Activated CD4-positive, alpha-beta memory T cell treated with anti-CD3 and anti-CD28 coated beads, Interleukin-2, amount 10 ng/mL, durations not matched to agents 7 days and 5 days (primary cell): ENCODE results near the gene AANAT. TPM values are rescaled to one million over a fixed set of nuclear protein-coding genes. Genes with fewer than 3 reads are reported as not detected.

Experiments used
- CTCF ChIA-PET: fragments of 350-600 bp; sonication (Branson Sonifier 250); formaldehyde crosslinking; loops from one replicate; lab custom pipeline; 2021; ENCODE audit warnings: antibody characterized with exemption, inconsistent platforms; lab: Charles Lee
- POLR2A ChIA-PET: fragments of 350-600 bp; sonication (Branson Sonifier 250); formaldehyde crosslinking; loops from one replicate; lab custom pipeline; 2021; ENCODE audit warnings: antibody characterized with exemption; lab: Charles Lee
- DNase-seq: peaks from one replicate; pipeline ENCODE4 v3.0.0-alpha.2; 2020
- H3K27ac Mint-ChIP-seq: one replicate; pipeline ENCODE4 v1.8.0; 2021; ENCODE audit warnings: mild to moderate bottlenecking, mixed read lengths
- H3K27me3 Mint-ChIP-seq: one replicate; pipeline ENCODE4 v1.8.0; 2021; ENCODE audit warnings: mixed read lengths
- H3K36me3 Mint-ChIP-seq: one replicate; pipeline ENCODE4 v1.8.0; 2021; ENCODE audit warnings: low read depth, mixed read lengths
- H3K4me1 Mint-ChIP-seq: one replicate; pipeline ENCODE4 v1.8.0; 2021; ENCODE audit warnings: mixed read lengths
- H3K4me3 Mint-ChIP-seq: one replicate; pipeline ENCODE4 v1.8.0; 2021; ENCODE audit warnings: mild to moderate bottlenecking, mixed read lengths
- H3K9me3 Mint-ChIP-seq: one replicate; pipeline ENCODE4 v1.8.0; 2021; ENCODE audit warnings: mixed read lengths
- total RNA-seq, 2 experiments: library from RNA; stranded (reverse); gene quantifications; one replicate each; pipeline ENCODE4 v1.2.3, GENCODE V29; 2021

AANAT gene
- total RNA-seq = not detected

GRCh38 chr17:76467366-76467765, at the start of gene AANAT:
AANAT (plus strand) TSS chr17:76467603; CDS start chr17:76468747, 1,144 bp downstream.
- Mint-ChIP-seq H3K9me3 (no peaks in the 10 kb centered on the region), H3K27ac (no peak within 1 kb of the TSS), H3K4me1 (peaks cover 4% of the 10 kb centered on the region), H3K27me3 (peaks cover 5% of the 10 kb centered on the region), H3K4me3 (no peak within 1 kb of the TSS), H3K36me3 (peaks cover 5% of the 10 kb centered on the region)
- POLR2A ChIA-PET = interaction anchor here (0.8 to 1.6 kb wide), 4 partner anchors 25 to 40 kb away, joined by 3 to 5 read pairs (median 4); no protein-coding TSS in a partner anchor
- CTCF ChIA-PET = interaction anchor here (0.9 to 3.1 kb wide), 14 partner anchors 8 to 214 kb away, joined by 3 to 28 read pairs (median 4); partner anchors contain the start of genes RHBDF2 and UBE2O
- DNase-seq = no peak

- no peak for DNase-seq
- Mint-ChIP-seq H3K27ac (no peak overlapping the region), H3K4me1 (peaks cover 4% of the 10 kb centered on the region), H3K9me3 (no peaks in the 10 kb centered on the region), H3K4me3 (no peak overlapping the region), H3K27me3 (no peaks in the 10 kb centered on the region), H3K36me3 (no peaks in the 10 kb centered on the region)
- POLR2A ChIA-PET = no interaction called here
- CTCF ChIA-PET = interaction anchor here (2.9 to 10.2 kb wide), 2 partner anchors 10 to 22 kb away, joined by 13 to 51 read pairs; no protein-coding TSS in a partner anchor
Measured at GRCh38 chr17:76419576-76420260, 47.7 kb upstream of the AANAT start.

- H3K27me3 Mint-ChIP-seq = no peaks in the 10 kb centered on the region
- H3K4me3 Mint-ChIP-seq = no peak overlapping the region
- no peak for DNase-seq
- ChIA-PET POLR2A (no interaction called here), CTCF (interaction anchor here (2.9 kb wide), 1 partner anchor 11 kb away, joined by 13 read pairs; no protein-coding TSS in a partner anchor)
- no peak overlapping the region for H3K27ac Mint-ChIP-seq
- H3K9me3 Mint-ChIP-seq = no peaks in the 10 kb centered on the region
- H3K4me1 Mint-ChIP-seq = peaks cover 4% of the 10 kb centered on the region
- H3K36me3 Mint-ChIP-seq = no peaks in the 10 kb centered on the region
Measured at GRCh38 chr17:76420356-76421043, 46.9 kb upstream of the AANAT start.

GRCh38 chr17:76421044-76421407, 46.4 kb upstream of the AANAT start:
- Mint-ChIP-seq H3K4me3 (no peak overlapping the region), H3K27me3 (no peaks in the 10 kb centered on the region), H3K4me1 (peaks cover 4% of the 10 kb centered on the region), H3K9me3 (no peaks in the 10 kb centered on the region), H3K27ac (no peak overlapping the region), H3K36me3 (no peaks in the 10 kb centered on the region)
- ChIA-PET POLR2A (no interaction called here), CTCF (interaction anchor here (2.9 kb wide), 1 partner anchor 11 kb away, joined by 13 read pairs; no protein-coding TSS in a partner anchor)
- DNase-seq = no peak

DNA sequence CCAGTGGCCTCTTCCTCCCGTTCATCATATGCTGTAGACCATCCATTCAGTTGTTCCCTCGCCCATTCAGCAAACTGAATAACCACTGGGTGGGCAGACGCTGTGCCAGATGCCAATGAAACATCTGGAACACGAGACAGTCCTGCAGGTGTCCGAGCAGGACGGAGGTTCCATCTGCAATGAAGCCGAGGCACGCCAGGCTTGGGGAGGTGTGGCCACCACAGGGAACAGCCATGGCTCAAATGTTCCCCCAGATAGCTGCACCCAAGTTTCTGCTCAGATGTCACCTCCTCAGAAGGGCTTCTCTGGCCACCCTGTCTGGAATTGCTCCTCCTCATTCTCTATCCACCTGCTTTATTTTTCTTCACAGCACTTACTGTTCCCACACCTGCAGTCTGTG, 45.0 kb upstream of the AANAT start:
- no peaks in the 10 kb centered on the region for H3K27me3 Mint-ChIP-seq
- POLR2A ChIA-PET = no interaction called here

GRCh38 chr17:76422860-76423259, 44.5 kb upstream of the AANAT start:
- no peak for DNase-seq
- Mint-ChIP-seq H3K9me3 (no peaks in the 10 kb centered on the region), H3K4me1 (peaks cover 4% of the 10 kb centered on the region), H3K27me3 (no peaks in the 10 kb centered on the region), H3K27ac (no peak overlapping the region), H3K36me3 (no peaks in the 10 kb centered on the region), H3K4me3 (no peak overlapping the region)
- CTCF ChIA-PET = interaction anchor here (0.9 to 1.4 kb wide), 2 partner anchors 25 to 37 kb away, joined by 3 to 9 read pairs; no protein-coding TSS in a partner anchor
- POLR2A ChIA-PET = no interaction called here

More for the DNA sequence above, 45.0 kb upstream of the AANAT start:
- Mint-ChIP-seq H3K9me3 (no peaks in the 10 kb centered on the region), H3K4me1 (peaks cover 4% of the 10 kb centered on the region), H3K4me3 (no peak overlapping the region), H3K27ac (no peak overlapping the region), H3K36me3 (no peaks in the 10 kb centered on the region)
- CTCF ChIA-PET = interaction anchor here (0.9 to 1.4 kb wide), 2 partner anchors 24 to 37 kb away, joined by 3 to 9 read pairs; no protein-coding TSS in a partner anchor
- no peak for DNase-seq

DNA sequence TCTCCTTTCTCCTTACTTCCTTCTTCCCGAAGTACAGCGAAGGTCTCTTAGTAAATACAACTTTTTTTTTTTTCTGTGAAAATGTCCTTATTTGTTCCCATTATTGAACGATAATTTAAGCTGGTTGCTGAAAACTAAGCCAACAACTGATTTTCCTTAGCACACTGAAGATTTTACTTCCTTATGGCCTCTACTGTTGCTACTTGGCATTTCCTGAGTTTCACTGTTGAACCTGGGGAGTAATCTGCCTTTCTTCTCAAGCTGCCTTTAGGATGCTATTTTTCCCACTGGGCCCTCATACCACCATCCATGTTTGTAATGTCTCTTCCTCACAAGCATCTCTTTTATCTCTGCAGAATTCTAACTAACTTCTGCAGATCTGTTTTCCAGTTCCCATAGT, 40.5 kb upstream of the AANAT start:
- CTCF ChIA-PET = interaction anchor here (0.6 to 0.7 kb wide), 2 partner anchors 33 to 1196 kb away, joined by 3 read pairs; no protein-coding TSS in a partner anchor
- no peak for DNase-seq
- no peaks in the 10 kb centered on the region for H3K36me3 Mint-ChIP-seq
- POLR2A ChIA-PET = no interaction called here
- H3K27ac Mint-ChIP-seq = no peak overlapping the region
- no peaks in the 10 kb centered on the region for H3K9me3 Mint-ChIP-seq
- H3K27me3 Mint-ChIP-seq = no peaks in the 10 kb centered on the region
- H3K4me3 Mint-ChIP-seq = no peak overlapping the region
- H3K4me1 Mint-ChIP-seq = peaks cover 3% of the 10 kb centered on the region

- H3K4me3 Mint-ChIP-seq = no peak overlapping the region
- no peak for DNase-seq
- ChIA-PET POLR2A (no interaction called here), CTCF (interaction anchor here (0.5 to 1.4 kb wide), 5 partner anchors 19 to 1197 kb away, joined by 3 to 4 read pairs (median 3); no protein-coding TSS in a partner anchor)
- H3K27me3 Mint-ChIP-seq = no peaks in the 10 kb centered on the region
- H3K4me1 Mint-ChIP-seq = peaks cover 3% of the 10 kb centered on the region
- H3K27ac Mint-ChIP-seq = no peak overlapping the region
- H3K9me3 Mint-ChIP-seq = no peaks in the 10 kb centered on the region
- H3K36me3 Mint-ChIP-seq = no peaks in the 10 kb centered on the region
Measured at GRCh38 chr17:76427501-76428231, 39.7 kb upstream of the AANAT start.

DNA sequence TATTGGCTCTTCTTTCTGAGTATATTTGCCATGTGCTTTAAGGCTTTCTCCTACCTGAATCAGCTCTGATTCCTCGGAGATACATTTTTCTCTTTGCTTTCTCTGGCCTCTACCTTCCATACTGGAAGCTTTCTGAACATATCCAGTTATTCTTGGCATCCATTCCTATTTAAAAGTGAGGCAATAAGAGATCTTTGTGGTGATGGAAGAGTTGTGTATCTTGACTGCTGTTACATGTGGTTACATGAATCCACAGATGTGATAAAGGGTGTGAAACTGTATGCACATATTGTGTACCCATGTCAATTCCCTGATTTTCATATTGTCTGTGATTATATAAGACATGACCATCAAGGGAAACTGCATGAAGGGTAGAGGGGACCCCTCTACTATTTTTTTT, 38.9 kb upstream of the AANAT start:
- CTCF ChIA-PET = interaction anchor here (1.0 to 1.4 kb wide), 2 partner anchors 20 to 30 kb away, joined by 3 read pairs; no protein-coding TSS in a partner anchor
- no peak for DNase-seq
- Mint-ChIP-seq H3K4me1 (peaks cover 3% of the 10 kb centered on the region), H3K4me3 (no peak overlapping the region), H3K27ac (no peak overlapping the region), H3K9me3 (no peaks in the 10 kb centered on the region), H3K27me3 (no peaks in the 10 kb centered on the region), H3K36me3 (no peaks in the 10 kb centered on the region)
- POLR2A ChIA-PET = no interaction called here

- Mint-ChIP-seq H3K36me3 (no peaks in the 10 kb centered on the region), H3K27ac (no peak overlapping the region), H3K9me3 (no peaks in the 10 kb centered on the region), H3K4me1 (peaks cover 3% of the 10 kb centered on the region), H3K4me3 (no peak overlapping the region), H3K27me3 (no peaks in the 10 kb centered on the region)
- POLR2A ChIA-PET = no interaction called here
- no peak for DNase-seq
- CTCF ChIA-PET = interaction anchor here (0.9 to 1.0 kb wide), 2 partner anchors 14 to 23 kb away, joined by 3 to 4 read pairs; no protein-coding TSS in a partner anchor
Measured at GRCh38 chr17:76431509-76431908, 35.9 kb upstream of the AANAT start.

- H3K27ac Mint-ChIP-seq = no peak overlapping the region
- ChIA-PET POLR2A (no interaction called here), CTCF (interaction anchor here (0.9 kb wide), 1 partner anchor 24 kb away, joined by 4 read pairs; no protein-coding TSS in a partner anchor)
- H3K27me3 Mint-ChIP-seq = no peaks in the 10 kb centered on the region
- no peaks in the 10 kb centered on the region for H3K36me3 Mint-ChIP-seq
- no peak for DNase-seq
- peaks cover 3% of the 10 kb centered on the region for H3K4me1 Mint-ChIP-seq
- H3K9me3 Mint-ChIP-seq = no peaks in the 10 kb centered on the region
- no peak overlapping the region for H3K4me3 Mint-ChIP-seq
Measured at GRCh38 chr17:76432004-76432403, 35.4 kb upstream of the AANAT start.

GRCh38 chr17:76432712-76433336, 34.6 kb upstream of the AANAT start:
- H3K27ac Mint-ChIP-seq = no peak overlapping the region
- H3K36me3 Mint-ChIP-seq = no peaks in the 10 kb centered on the region
- H3K27me3 Mint-ChIP-seq = no peaks in the 10 kb centered on the region
- H3K4me3 Mint-ChIP-seq = no peak overlapping the region
- H3K4me1 Mint-ChIP-seq = peaks cover 3% of the 10 kb centered on the region
- POLR2A ChIA-PET = no interaction called here
- no peaks in the 10 kb centered on the region for H3K9me3 Mint-ChIP-seq
- no peak for DNase-seq
- CTCF ChIA-PET = no interaction called here
